ENCODE data around the gene SYNE1. TPM values are rescaled to one million over a fixed set of nuclear protein-coding genes. Genes with fewer than 3 reads are reported as not detected.

SYNE1 gene
- total and polyA plus RNA-seq, 10 of the 15 experiments (the other 5 are each of a cell fraction or from before 2014, with no cell fraction given) = 2.3 to 28.7 (median 14.1) TPM

GRCh38 chr6:152503546-152503945, 133.6 kb downstream of the SYNE1 start:
- ChIA-PET CTCF (no interaction called here), SMC1A (ENCODE audit: uncharacterized antibody, unreplicated experiment) (no interaction called here), RAD21 (ENCODE audit: unreplicated experiment) (no interaction called here), POLR2A (no interaction called here)
- H3K79me2 ChIP-seq (ENCODE audit: control insufficient read depth, insufficient read depth, low read length) = no peaks in the 10 kb centered on the region
- no peak overlapping the region for H3K4me3 ChIP-seq
- no peaks in the 10 kb centered on the region for H3K4me1 ChIP-seq (ENCODE audit: control insufficient read depth, insufficient read depth, low read length)
- no peaks in the 10 kb centered on the region for H3K27me3 ChIP-seq (replicated peaks in 1 of 2; ENCODE audit: control insufficient read depth in 2 of 2, insufficient read depth in 2 of 2, low read length in 1 of 2)
- intact Hi-C loops (cut with micrococcal nuclease; ENCODE audit: unreplicated experiment) = no loop called here
- H3K9ac ChIP-seq (ENCODE audit: control insufficient read depth, insufficient read depth, low read length) = no peak overlapping the region
- no peak for FAIRE-seq
- no peak overlapping the region for H2AFZ ChIP-seq (ENCODE audit: control insufficient read depth, low read depth, low read length)
- 0% methylated on average over 3 of the region's 3 CpGs for WGBS (ENCODE audit: insufficient coverage, insufficient replicate concordance, low lambda C conversion rate, missing lambda C conversion rate)
- no peaks in the 10 kb centered on the region for H3K9me3 ChIP-seq (replicated peaks; ENCODE audit: control insufficient read depth, insufficient read depth, low read length)
- in situ Hi-C loops (cut with MboI) = no loop called here
- H3K4me2 ChIP-seq (ENCODE audit: control insufficient read depth, insufficient read depth) = no peak overlapping the region
- no TSS peak for BruUV-seq (replicated peaks)
- no peak for DNase-seq (ENCODE audit: low read depth, low spot score)
- no peak for ATAC-seq
- no peak overlapping the region for H3K27ac ChIP-seq (ENCODE audit: control insufficient read depth, insufficient read depth)
- H4K20me1 ChIP-seq (ENCODE audit: control insufficient read depth, insufficient read depth) = no peaks in the 10 kb centered on the region
- no peak for TF ChIP-seq SMAD5 (IDR thresholded peaks at IDR 0.05; ENCODE audit: low read depth)
- TF ChIP-seq, protein P1, sequence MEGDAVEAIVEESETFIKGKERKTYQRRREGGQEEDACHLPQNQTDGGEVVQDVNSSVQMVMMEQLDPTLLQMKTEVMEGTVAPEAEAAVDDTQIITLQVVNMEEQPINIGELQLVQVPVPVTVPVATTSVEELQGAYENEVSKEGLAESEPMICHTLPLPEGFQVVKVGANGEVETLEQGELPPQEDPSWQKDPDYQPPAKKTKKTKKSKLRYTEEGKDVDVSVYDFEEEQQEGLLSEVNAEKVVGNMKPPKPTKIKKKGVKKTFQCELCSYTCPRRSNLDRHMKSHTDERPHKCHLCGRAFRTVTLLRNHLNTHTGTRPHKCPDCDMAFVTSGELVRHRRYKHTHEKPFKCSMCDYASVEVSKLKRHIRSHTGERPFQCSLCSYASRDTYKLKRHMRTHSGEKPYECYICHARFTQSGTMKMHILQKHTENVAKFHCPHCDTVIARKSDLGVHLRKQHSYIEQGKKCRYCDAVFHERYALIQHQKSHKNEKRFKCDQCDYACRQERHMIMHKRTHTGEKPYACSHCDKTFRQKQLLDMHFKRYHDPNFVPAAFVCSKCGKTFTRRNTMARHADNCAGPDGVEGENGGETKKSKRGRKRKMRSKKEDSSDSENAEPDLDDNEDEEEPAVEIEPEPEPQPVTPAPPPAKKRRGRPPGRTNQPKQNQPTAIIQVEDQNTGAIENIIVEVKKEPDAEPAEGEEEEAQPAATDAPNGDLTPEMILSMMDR (IDR thresholded peaks at IDR 0.05 in 2 of 3, conservative IDR thresholded peaks at IDR 0.05 in 1 of 3; ENCODE audit: control insufficient read depth in 2 of 3, extremely low read depth in 1 of 3, insufficient read depth in 1 of 3, low read depth in 3 of 3, low read length in 3 of 3) = no peak
- no peak for TF ChIP-seq NFYA (IDR thresholded peaks at IDR 0.05; ENCODE audit: borderline replicate concordance, low read depth, low read length)
- TF ChIP-seq, protein P2, sequence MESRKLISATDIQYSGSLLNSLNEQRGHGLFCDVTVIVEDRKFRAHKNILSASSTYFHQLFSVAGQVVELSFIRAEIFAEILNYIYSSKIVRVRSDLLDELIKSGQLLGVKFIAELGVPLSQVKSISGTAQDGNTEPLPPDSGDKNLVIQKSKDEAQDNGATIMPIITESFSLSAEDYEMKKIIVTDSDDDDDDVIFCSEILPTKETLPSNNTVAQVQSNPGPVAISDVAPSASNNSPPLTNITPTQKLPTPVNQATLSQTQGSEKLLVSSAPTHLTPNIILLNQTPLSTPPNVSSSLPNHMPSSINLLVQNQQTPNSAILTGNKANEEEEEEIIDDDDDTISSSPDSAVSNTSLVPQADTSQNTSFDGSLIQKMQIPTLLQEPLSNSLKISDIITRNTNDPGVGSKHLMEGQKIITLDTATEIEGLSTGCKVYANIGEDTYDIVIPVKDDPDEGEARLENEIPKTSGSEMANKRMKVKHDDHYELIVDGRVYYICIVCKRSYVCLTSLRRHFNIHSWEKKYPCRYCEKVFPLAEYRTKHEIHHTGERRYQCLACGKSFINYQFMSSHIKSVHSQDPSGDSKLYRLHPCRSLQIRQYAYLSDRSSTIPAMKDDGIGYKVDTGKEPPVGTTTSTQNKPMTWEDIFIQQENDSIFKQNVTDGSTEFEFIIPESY (IDR thresholded peaks at IDR 0.05) = no peak
- TF ChIP-seq LARP7 (IDR thresholded peaks at IDR 0.05) = no peak
- no peaks in the 10 kb centered on the region for H3K36me3 ChIP-seq (ENCODE audit: control insufficient read depth in 2 of 2, insufficient read depth in 2 of 2, low read length in 1 of 2)
